ENCODE data around the gene AEN. TPM values are rescaled to one million over a fixed set of nuclear protein-coding genes. Genes with fewer than 3 reads are reported as not detected.

Gene AEN
- total and polyA plus RNA-seq, 10 donors = 12.9 to 40.3 (median 23.5) TPM

GRCh38 chr15:88654430-88655102, 33.4 kb downstream of the AEN start:
- peaks cover 0 to 58% (median 0%) of the 10 kb centered on the region in 6 donors for H3K36me3 ChIP-seq
- H3K27ac ChIP-seq = peak overlapping the region in 4 of 8 donors; percentile 55 to 88 (median 70)
- peak; percentile 70 for DNase-seq
- intact Hi-C loops (cut with DNase I; ENCODE audit: low total_unique reads) = no loop called here
- H3K9me3 ChIP-seq = no peaks in the 10 kb centered on the region
- peaks cover 17 to 90% (median 71%) of the 10 kb centered on the region in 6 donors for H3K4me1 ChIP-seq
- peak; percentile 2 to 43 (median 2) for TF ChIP-seq POLR2AphosphoS5 (IDR thresholded peaks at IDR 0.05)
- TF ChIP-seq POLR2A (IDR thresholded peaks at IDR 0.05) = no peak
- no peaks in the 10 kb centered on the region for H3K27me3 ChIP-seq (replicated peaks in 1 of 7)
- H3K4me3 ChIP-seq = peak overlapping the region in 1 of 8 donors; percentile 1
- WGBS, 5 donors = 90 to 94% (median 92%) methylated on average over 18 of the region's 18 CpGs

GRCh38 chr15:88655103-88655553, 34.0 kb downstream of the AEN start:
- peaks cover 11 to 85% (median 66%) of the 10 kb centered on the region in 6 donors for H3K4me1 ChIP-seq
- TF ChIP-seq POLR2AphosphoS5 (IDR thresholded peaks at IDR 0.05) (peak in 2 of 3 donors; percentile 8 to 55), CTCF (IDR thresholded peaks at IDR 0.05 in 8 of 11, conservative IDR thresholded peaks at IDR 0.05 in 3 of 11) (no peak)
- H3K4me3 ChIP-seq = peak overlapping the region in 1 of 8 donors; percentile 1
- 89 to 100% (median 95%) methylated on average over 13 to 14 of the region's 14 CpGs for WGBS, 5 donors
- no peaks in the 10 kb centered on the region for H3K27me3 ChIP-seq (replicated peaks in 1 of 7)
- peak; percentile 80 for DNase-seq
- H3K27ac ChIP-seq = peak overlapping the region in 5 of 8 donors; percentile 55 to 88 (median 78)
- no peaks in the 10 kb centered on the region for H3K9me3 ChIP-seq
- intact Hi-C loops (cut with DNase I; ENCODE audit: low total_unique reads) = no loop called here
- H3K36me3 ChIP-seq = peaks cover 0 to 52% (median 0%) of the 10 kb centered on the region in 6 donors

- peak overlapping the region in 1 of 8 donors; percentile 1 for H3K4me3 ChIP-seq
- H3K27me3 ChIP-seq (replicated peaks in 1 of 7) = no peaks in the 10 kb centered on the region
- peaks cover 0 to 44% (median 0%) of the 10 kb centered on the region in 6 donors for H3K36me3 ChIP-seq
- no peak for TF ChIP-seq POLR2A (IDR thresholded peaks at IDR 0.05)
- TF ChIP-seq CTCF (IDR thresholded peaks at IDR 0.05 in 8 of 11, conservative IDR thresholded peaks at IDR 0.05 in 3 of 11) = no peak
- TF ChIP-seq POLR2AphosphoS5 (IDR thresholded peaks at IDR 0.05) = peak in 1 of 3 donors; percentile 69
- DNase-seq = peak; percentile 68
- no peaks in the 10 kb centered on the region for H3K9me3 ChIP-seq
- peaks cover 11 to 77% (median 58%) of the 10 kb centered on the region in 6 donors for H3K4me1 ChIP-seq
- intact Hi-C loops (cut with DNase I; ENCODE audit: low total_unique reads) = no loop called here
- WGBS, 5 donors = 69 to 82% (median 72%) methylated on average over 8 of the region's 8 CpGs
- H3K27ac ChIP-seq = peak overlapping the region in 7 of 8 donors; percentile 4 to 88 (median 71)
These were observed 34.8 kb downstream of the AEN start for GRCh38 chr15:88655800-88656488.

GRCh38 chr15:88656760-88657221, 35.7 kb downstream of the AEN start:
- H3K27me3 ChIP-seq (replicated peaks in 1 of 7) = no peaks in the 10 kb centered on the region
- H3K27ac ChIP-seq = peak overlapping the region; percentile 10 to 88 (median 68)
- H3K4me3 ChIP-seq = no peak overlapping the region
- TF ChIP-seq CTCF (IDR thresholded peaks at IDR 0.05 in 8 of 11, conservative IDR thresholded peaks at IDR 0.05 in 3 of 11) (no peak), POLR2A (IDR thresholded peaks at IDR 0.05) (peak in 1 of 3 donors; percentile 32), POLR2AphosphoS5 (IDR thresholded peaks at IDR 0.05) (peak; percentile 85 to 91 (median 86))
- H3K9me3 ChIP-seq = no peaks in the 10 kb centered on the region
- 63 to 69% (median 64%) methylated on average over 8 to 10 of the region's 10 CpGs for WGBS, 5 donors
- peaks cover 11 to 68% (median 52%) of the 10 kb centered on the region in 6 donors for H3K4me1 ChIP-seq
- peak; percentile 93 for DNase-seq
- intact Hi-C loops (cut with DNase I; ENCODE audit: low total_unique reads) = no loop called here
- peaks cover 0 to 36% (median 0%) of the 10 kb centered on the region in 6 donors for H3K36me3 ChIP-seq

All from spleen (tissue), 11 donors.